GM19463 (cell line): ENCODE measurements around the gene NCOA3.
"Not testable (repeated sequence)": the region's sequence is repeated elsewhere in the genome, so short reads cannot be mapped to it uniquely, and the experiment has no call there.

ENCODE experiments used
- ATAC-seq: cut with Tn5 transposase; IDR thresholded peaks from one replicate; pipeline ENCODE4 v1.9.1; 2021; ENCODE audit warnings: mild to moderate bottlenecking, moderate library complexity; ENCODE audit not compliant: unreplicated experiment

The NCOA3 gene

DNA sequence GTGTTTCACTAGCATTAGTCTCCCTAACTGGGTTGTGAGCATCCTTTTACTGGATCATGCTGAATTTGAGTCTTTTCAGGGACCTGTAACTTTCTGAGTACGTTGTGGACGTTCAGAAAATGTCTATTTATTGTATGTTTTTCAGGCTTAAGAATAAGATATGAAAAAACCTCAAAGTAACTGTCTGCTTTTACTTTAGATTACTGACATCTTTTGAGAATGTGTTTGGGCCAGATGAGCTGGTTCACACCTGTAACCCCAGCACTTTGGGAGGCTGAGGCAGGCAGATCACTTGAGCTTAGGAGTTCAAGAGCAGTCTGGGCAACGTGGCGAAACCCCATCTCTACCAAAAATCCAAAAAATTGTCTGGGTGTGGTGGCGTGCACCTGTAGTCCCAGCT, 32.7 kb downstream of the NCOA3 start:
- ATAC-seq = no peak

DNA sequence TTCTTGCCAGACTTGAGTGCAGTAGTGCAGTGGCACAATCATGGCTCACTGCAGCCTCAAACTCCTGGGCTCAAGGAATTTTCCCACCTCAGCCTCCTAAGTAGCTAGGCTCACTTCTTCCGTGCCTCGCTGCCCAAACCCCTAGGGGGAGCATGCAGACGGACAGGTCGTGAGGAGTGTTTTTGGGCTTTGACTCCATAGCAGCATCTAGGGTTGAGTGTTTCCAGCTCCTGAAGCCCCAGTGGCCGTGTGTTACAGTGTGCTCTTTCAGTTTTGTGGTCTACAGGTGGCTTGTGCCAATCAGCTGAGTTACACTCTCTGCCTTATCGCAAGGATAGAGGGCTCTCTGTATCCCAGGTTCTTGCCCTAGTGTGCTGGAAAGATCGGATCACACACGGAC, 33.4 kb downstream of the NCOA3 start:
- no peak for ATAC-seq

DNA sequence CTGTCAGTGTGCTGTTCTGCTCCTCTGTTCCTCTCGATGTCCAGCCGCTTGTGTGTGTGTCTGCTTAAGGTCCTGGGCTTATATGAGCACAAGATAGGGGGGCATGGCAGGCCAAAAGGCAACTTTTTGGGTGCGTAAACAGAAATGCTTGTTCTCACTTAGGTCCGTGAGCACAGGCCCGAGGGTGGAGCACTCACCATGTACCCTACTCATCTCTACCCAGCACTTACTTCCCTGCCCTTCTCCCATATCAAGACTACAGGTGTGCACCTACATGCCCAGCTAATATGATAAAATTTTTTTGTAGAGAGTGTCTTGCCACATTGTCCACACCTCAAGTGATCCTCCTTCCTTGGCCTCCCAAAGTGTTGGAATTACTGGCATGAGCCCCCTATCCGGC, 34.3 kb downstream of the NCOA3 start:
- ATAC-seq = no peak

DNA sequence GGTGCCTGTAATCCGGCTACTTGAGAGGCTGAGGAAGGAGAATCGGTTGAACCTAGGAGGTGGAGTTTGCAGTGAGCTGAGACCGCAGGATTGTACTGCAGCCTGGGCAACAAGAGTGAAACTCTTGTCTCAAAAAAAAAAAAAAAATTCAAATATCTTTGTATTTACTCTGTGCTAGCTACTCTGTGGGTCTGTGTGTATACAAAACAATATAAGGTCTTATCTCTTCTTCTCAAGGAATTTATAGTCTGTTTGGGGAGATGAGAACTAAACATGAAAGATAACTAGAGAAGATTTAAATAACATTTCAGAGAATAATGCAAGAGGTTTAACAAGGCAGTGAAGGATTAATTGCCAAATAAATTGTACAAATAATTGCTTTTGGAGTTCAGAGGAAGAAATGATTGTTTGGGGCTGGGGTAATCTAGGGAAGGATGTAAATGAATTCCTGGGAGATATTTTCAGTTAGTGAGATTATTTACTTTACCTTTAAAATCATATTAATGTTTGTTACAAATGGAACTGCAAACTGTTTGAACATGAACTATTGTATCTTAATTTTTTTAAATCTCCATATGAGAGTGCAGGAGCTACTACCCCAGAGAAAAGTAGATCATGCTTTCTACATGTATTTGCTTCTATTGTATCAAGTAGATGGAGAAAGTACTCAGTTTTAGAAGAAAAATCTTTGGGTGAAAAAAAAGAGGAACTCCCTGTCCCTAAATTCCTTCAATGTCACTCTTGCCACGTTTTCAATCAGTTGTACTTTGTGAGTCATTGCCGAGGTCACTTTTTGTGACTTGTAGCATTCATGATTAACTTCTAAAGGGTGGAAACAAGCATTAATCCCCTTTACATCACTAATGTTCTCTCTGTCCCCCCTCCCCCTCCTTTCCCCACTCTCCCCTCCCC, 39.0 kb downstream of the NCOA3 start:
- no peak for ATAC-seq

DNA sequence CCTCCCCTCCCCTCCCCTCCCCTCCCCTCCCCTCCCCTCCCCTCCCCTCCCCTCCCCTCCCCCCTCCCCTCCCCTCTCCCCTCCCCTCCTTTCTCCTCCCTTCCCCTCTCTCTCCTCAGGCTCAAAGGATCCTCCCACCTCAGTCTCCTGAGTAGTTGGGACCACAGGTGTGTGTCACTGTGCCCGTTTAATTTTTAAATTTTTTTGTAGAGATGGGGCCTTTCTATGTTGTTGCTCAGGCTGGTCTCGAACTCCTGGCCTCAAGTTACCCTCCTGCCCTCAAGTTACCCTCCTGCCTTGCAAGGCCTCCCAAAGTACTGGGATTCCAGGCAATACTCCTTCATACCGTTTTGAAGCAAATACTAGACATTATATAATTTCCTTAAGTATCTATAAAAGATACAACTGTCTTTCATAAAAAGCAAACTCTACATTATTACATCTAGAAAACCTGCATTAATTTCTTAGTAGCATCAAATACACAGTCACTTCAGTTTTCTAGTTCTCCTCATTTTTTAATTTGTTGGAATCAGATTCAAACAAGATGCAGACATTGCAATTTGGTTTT, 39.8 kb downstream of the NCOA3 start:
- no peak for ATAC-seq

DNA sequence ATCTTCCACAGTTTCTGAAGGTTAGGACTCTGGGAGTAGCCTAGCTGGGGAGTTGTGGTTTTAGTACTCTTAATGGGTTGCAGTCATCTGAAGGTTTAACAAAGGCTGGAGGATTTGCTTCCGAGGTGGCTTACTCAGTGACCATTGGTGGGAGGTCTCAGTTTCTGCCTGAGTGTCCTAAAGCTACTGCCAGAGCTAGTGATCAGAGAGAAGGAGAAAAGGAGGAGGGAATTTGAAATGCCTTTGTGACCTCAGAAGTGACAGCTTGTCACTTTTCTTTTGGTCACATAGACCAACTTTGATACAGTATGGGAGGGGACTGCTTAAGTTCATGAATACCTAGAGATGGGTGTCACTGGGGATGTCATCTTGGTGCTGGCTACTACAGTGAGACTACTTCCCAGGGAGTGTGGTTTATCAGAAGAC, 41.3 kb downstream of the NCOA3 start:
- ATAC-seq = no peak

DNA sequence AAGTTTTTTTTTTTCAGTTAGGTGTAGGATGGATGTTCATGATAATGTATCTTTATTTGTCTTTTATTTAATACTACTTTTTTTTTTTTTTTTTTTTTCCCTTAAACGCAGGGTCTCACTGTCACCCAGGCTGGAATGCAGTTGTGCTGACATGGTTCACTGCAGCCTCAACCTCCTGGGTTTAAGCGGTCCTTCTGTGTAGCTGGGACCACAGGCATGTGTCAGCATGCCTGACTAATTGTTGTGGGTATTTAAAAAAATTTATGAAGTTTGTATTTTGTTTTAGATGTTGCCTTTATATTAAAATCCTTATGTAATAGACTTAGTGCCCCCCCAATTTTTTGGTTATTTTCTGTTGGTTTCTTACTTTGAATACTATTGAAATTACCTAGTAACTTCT, 42.6 kb downstream of the NCOA3 start:
- no peak for ATAC-seq

DNA sequence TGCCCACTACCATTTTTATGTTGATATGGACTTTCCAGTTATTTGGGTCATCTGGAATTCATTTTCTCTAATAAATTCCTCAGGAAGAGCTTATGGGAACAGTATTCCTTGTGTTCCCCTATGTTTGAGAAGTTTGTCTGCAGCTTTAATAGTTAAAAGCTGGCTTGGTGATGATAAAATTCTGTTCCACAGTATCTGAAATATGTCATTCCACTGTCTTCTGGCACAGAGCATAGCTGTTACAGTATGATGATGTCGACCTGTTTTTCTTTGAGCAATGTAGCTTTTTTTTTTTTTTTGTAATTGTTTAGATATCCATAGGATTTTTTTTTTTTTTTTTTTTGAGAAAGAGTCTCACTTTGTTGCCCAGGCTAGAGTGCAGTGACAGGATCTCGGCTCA, 43.2 kb downstream of the NCOA3 start:
- ATAC-seq = no peak

DNA sequence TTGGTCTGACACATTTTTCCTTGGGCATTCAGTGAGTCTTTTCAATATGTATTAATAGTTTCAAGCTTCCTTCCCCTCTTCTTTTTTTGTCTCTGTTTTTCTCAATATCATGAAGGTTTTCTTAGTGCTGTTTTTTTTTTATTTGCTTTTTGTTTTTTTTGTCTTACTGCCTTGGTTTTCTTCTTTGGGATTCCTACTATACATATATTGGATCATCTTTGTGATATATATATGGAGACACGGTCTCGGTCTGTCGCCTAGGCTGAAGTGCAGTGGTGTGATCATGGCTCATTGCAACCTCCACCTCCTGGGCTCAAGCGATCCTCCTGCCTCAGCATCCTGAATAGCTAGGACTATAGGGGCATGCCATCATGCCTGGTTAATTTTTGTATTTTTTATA, 43.8 kb downstream of the NCOA3 start:
- no peak for ATAC-seq

DNA sequence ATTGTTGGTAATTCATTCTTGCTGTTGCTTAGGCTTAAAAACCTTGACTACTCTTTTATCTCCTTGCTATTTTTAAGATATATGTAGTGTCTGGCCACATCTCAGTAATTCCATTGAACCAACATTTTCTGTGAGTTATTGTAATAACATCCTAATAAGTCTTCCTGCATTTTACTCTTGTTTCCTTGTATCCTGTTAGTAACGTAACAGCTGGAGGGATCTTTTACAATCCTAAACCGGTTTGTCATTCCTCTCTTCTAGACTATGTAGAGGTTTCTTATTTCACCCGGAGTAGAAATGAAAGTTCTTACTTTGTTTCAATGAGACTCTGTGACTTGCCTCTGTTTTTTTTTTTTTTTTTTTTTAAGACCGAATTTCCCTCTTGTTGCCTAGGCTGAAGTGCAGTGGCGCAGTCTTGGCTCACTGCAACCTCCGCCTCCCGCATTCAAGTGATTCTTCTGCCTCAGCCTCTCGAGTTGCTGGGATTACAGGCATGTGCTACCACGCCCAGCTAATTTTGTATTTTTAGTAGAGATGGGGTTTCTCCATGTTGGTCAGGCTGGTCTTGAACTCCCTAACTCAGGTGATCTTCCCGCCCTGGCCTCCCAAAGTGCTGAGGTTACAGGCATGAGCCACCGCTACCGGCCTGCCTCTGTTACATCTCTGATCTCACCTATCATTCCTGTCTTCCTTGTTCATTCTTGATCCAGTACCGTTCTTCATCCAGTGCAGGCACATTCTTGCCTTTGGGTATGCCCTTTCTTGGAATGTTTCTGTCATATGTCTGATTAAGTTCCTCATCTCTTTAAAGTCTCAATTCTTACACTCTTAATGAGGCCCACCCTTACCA, 44.7 kb downstream of the NCOA3 start:
- ATAC-seq = no peak

DNA sequence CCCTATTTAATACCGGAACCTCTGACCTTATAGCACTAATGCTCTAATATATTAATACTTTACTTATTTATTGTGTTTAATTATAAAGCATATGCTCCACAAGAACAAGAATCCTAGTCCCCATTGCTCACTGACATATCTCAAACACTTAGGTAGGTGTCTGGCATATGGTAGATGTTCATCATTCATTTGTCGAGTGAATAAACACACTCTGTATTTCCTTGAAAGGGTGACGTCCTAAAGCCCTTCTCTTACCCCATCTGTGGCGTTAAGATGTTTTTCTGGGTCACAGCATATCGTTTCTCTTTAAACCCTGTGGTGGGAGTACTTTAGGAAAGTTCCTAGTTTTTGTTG, 45.3 kb downstream of the NCOA3 start:
- no peak for ATAC-seq

DNA sequence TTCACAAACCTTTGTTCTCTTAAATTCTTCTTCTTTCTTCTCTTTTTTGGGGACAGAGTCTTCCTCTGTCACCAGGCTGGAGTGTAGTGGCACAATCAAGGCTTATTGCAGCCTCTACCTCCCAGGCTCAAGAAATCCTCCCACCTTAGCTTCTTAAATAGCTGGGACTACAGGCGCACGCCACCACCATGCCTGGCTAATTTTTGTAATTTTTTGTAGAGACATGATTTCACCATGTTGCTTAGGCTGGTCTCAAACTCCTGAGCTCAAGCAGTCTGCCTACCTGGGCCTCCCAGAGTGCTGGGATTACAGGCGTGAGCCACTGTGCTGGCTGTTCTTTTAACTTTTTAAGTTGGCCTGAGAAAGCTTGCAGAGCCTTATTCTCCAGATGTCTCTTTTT, 48.0 kb downstream of the NCOA3 start:
- ATAC-seq = no peak

DNA sequence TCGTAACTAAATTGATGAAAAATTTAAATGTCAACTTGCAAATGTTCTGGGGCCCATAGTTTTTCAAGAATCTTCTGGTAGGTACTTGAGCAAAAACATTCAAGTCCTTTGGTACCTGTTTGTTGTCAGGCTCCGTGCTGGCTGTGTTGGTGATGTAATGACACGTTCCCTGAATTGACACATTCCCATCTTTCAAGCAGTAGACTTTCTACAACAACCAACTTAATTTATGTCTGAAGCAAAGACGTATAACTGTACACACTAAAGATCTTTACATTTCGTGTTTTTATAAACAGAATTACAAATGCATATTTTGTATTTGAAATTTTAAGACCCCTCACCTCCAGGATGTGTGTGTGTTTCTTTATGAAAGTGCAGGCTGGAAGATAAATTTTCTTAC, 49.5 kb downstream of the NCOA3 start:
- ATAC-seq = no peak

DNA sequence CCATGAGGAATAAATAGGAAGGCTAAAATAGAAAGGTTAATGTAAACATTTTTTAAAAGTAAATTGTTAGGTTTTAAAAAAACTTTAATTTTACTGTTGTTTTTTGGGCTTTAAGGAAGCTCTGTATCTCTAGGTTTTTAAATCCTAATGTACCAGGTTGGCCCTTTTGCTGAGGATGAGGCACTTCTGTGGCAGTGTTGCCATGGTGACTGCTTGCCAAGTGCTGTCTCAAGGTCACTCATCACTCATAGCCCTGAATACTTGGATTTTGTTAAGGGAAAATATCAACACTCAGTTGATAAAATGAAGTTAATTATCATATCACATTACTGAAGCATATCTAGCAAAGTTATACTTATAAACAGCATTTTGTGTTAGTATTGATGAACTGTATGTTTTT, 50.2 kb downstream of the NCOA3 start:
- ATAC-seq = no peak

DNA sequence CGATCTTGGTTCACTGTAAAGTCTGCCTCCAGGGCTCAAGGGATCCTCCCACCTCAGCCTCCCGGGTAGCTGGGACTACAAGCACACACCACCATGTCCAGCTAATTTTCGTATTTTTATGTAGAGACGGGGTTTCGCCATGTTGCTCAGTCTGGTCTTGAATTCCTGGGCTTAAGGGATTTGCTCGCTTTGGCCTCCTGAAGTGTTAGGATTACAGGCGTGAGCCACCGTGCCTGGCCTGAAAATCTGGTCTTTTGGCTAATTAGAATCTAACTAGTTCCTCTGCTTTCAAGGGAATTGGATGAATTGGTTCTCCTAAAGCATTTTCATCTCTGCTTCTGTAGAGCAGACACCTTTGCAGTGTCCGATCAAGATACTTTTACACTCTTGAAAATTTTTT, 51.3 kb downstream of the NCOA3 start:
- ATAC-seq = no peak

DNA sequence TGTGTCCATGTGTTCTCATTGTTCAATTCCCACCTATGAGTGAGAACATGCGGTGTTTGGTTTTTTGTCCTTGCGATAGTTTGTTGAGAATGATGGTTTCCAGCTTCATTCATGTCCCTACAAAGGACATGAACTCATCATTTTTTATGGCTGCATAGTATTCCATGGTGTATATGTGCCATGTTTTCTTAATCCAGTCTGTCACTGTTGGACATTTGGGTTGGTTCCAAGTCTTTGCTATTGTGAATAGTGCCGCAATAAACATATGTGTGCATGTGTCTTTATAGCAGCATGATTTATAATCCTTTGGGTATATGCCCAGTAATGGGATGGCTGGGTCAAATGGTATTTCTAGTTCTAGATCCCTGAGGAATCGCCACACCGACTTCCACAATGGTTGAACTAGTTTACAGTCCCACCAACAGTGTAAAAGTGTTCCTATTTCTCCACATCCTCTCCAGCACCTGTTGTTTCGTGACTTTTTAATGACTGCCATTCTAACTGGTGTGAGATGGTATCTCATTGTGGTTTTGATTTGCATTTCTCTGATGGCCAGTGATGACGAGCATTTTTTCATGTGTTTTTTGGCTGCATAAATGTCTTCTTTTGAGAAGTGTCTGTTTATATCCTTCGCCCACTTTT, 52.0 kb downstream of the NCOA3 start:
- not testable (repeated sequence) for ATAC-seq

DNA sequence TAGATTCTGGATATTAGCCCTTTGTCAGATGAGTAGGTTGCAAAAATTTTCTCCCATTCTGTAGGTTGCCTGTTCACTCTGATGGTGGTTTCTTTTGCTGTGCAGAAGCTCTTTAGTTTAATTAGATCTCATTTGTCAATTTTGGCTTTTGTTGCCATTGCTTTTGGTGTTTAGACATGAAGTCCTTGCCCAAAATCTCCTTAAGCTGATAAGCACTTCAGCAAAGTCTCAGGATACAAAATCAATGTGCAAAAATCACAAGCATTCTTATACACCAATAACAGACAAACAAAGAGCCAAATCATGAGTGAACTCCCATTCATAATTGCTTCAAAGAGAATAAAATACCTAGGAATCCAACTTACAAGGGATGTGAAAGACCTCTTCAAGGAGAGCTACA, 52.6 kb downstream of the NCOA3 start:
- not testable (repeated sequence) for ATAC-seq

DNA sequence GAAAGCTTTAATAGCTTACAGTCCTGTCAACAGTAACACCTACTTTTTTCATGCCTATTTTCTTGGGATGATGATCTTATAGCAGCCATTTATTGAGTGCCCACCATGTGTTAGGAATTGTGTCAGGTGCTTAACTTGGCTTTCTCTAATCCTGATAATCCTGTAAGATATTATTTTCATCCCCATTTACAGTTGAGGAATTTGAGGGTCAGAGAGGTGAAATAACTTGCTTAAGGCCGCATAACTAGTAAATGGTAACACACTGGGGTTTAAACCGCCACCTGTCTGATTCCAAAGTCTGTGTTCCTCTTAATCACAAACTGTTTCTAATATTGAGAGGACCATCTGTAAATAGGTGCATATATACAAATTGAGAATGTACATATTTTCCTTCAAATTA, 55.5 kb downstream of the NCOA3 start:
- no peak for ATAC-seq

DNA sequence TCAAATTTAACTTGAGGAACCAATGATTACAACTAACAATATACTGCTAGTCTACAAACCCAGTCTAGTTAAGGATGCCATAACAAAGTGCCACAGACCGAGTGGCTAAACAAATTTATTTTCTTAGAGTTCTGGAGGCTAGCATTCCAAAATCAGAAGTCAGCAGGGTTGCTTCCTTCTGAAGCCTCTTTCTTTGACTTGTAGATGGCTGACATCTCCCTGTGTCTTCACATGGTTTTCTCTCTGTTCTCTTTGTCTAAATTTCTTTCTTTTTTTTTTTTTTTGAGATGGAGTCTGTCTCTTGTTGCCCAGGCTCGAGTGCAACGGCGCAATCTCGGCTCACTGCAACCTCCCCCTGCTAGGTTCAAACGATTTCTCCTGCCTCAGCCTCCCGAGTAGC, 56.1 kb downstream of the NCOA3 start:
- no peak for ATAC-seq

DNA sequence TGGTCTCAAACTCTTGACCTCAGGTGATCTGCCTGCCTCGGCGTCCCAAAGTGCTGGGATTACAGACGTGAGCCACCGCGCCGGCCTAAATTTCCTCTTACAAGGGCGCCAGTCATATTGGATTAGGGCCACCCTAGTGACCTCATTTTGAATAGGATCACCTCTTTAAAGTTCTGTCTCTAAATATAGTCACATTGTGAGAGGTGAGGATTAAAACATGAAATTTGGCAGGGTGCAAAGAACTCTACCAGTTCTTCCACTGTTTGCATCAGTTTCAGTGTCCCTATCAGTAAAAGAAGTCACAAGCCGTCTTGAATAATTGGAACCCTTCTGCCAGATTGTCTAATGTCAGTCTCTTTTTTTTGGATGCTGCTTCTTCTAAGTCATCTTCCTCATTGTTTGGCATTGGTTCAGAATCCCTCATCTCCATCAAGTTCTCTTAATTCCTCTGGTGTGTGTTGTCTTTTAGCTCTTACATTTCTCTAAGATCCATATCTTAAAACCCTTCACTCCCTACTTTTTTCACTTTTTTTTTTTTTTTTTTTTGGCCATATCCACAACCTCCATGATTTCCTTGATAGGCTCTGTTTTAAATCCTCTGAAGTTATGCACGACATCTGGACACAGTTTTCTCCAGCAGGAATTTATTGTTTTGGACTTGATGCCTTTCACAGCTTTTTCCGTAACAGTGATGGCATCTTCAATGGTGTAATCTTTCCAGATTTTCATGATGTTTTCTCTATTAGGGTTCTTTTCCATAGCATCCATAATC, 56.8 kb downstream of the NCOA3 start:
- no peak for ATAC-seq

DNA sequence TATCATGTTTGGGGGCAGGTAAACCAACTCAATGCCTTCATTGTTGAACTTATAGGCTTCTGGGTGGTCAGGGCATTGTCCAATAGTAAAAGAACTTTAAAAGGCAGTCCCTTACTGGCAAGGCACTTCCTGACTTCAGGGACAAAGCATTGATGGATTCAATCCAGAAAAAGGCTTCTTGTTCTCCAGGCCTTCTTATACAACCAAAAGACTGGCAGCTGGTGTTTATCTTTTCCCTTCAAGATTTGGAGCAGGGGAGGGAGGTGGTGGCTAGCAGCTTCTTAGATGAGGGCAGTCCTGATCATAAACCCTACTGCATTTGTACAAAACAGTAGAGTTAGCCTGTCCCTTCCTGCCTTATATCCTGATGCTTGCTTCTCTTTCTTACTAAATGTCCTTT, 57.5 kb downstream of the NCOA3 start:
- no peak for ATAC-seq
